Pulmonary artery endothelial cell (primary cell): ENCODE data around the gene SNX9. TPM values are rescaled to one million over a fixed set of nuclear protein-coding genes. Genes with fewer than 3 reads are reported as not detected.
"Not testable (repeated sequence)": the region's sequence is repeated elsewhere in the genome, so short reads cannot be mapped to it uniquely, and the experiment has no call there.

Experiments
- DNase-seq: peaks from one replicate; pipeline ENCODE4 v3.0.0-alpha.2; 2011; ENCODE audit warnings: low read depth, low spot score
- total RNA-seq: library from RNA; depleted of rRNA; stranded (reverse); fragments of >200 nt; gene quantifications from 2 replicates; pipeline ENCODE4 v1.2.3, GENCODE V29; 2014

The SNX9 gene
- total RNA-seq, 1 donor from 2014 or later, result 50.4 TPM

- DNase-seq, result no peak
These were observed 7.9 kb downstream of the SNX9 start for GRCh38 chr6:157831018-157831369.

- no peak for DNase-seq
These were observed 8.6 kb downstream of the SNX9 start for GRCh38 chr6:157831424-157832249.

- DNase-seq, result no peak
These were observed 9.4 kb downstream of the SNX9 start for GRCh38 chr6:157832250-157832967.

GRCh38 chr6:157834549-157834948, 11.5 kb downstream of the SNX9 start:
- DNase-seq, result no peak

- no peak for DNase-seq
These were observed 15.8 kb downstream of the SNX9 start for GRCh38 chr6:157838718-157839430.

- DNase-seq, result no peak
These were observed 16.6 kb downstream of the SNX9 start for GRCh38 chr6:157839606-157840005.

- no peak for DNase-seq
These were observed 17.2 kb downstream of the SNX9 start for GRCh38 chr6:157840261-157840660.

GRCh38 chr6:157840776-157841175, 17.7 kb downstream of the SNX9 start:
- no peak for DNase-seq

GRCh38 chr6:157841211-157841840, 18.3 kb downstream of the SNX9 start:
- no peak for DNase-seq

- DNase-seq, result no peak
These were observed 19.2 kb downstream of the SNX9 start for GRCh38 chr6:157842212-157842611.

- not testable (repeated sequence) for DNase-seq
These were observed 21.1 kb downstream of the SNX9 start for GRCh38 chr6:157844196-157844595.

- no peak for DNase-seq
These were observed 22.6 kb downstream of the SNX9 start for GRCh38 chr6:157845493-157846259.

- DNase-seq, result no peak
These were observed 24.8 kb downstream of the SNX9 start for GRCh38 chr6:157847846-157848245.

GRCh38 chr6:157848693-157849092, 25.6 kb downstream of the SNX9 start:
- DNase-seq, result no peak

- no peak for DNase-seq
These were observed 26.4 kb downstream of the SNX9 start for GRCh38 chr6:157849288-157850017.

GRCh38 chr6:157850030-157850429, 27.0 kb downstream of the SNX9 start:
- no peak for DNase-seq

- no peak for DNase-seq
These were observed 30.2 kb downstream of the SNX9 start for GRCh38 chr6:157853018-157853805.

- DNase-seq, result no peak
These were observed 31.0 kb downstream of the SNX9 start for GRCh38 chr6:157853902-157854502.

GRCh38 chr6:157855325-157855724, 32.3 kb downstream of the SNX9 start:
- no peak for DNase-seq
